ENCODE data around the gene ALOXE3.
A peak's percentile ranks its signal among the peaks of the same experiment; 100 is the strongest.

The ALOXE3 gene

GRCh38 chr17:8151641-8152111 lies 33.4 kb upstream of the ALOXE3 start:
- ATAC-seq (replicated peaks) (no peak), DNase-seq (peak in 2 of 3 experiments; percentile 39 to 60)
- Mint-ChIP-seq H3K4me1 (ENCODE audit: low read depth in 2 of 2) (peaks cover 17 to 53% of the 10 kb centered on the region in 2 donors), H3K27ac (no peak overlapping the region), H3K4me3 (no peak overlapping the region), H3K27me3 (no peaks in the 10 kb centered on the region), H3K9me3 (no peaks in the 10 kb centered on the region), H3K36me3 (ENCODE audit: insufficient read depth) (no peaks in the 10 kb centered on the region)

DNA sequence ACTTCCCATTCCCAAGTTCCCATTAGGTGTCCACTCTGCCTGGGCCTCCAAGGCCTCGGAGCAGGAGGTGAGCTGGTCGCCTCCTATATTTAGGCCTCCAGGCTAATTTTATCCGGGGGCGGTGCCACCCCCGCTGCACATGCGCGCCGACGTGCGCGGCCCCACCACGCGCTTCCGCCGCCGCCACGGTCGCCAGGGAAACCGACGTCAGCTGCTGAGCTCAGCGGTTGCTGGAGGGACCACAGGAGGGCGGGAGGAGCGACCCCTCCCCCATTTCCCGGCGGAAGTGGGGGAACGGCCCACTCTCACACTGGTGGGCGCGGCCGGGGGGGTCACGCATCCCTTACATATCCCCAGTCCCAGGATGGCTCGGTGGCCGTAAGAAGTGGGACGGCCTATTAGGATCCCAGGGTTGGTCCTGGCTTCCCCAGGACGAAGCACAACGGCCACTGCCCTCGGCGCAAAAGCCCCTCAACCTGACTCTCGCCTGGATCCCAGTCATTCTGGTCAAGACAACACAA lies 32.9 kb upstream of the ALOXE3 start:
- Mint-ChIP-seq H3K27ac (no peak overlapping the region), H3K4me1 (ENCODE audit: low read depth in 2 of 2) (peaks cover 19 to 54% of the 10 kb centered on the region in 2 donors), H3K9me3 (no peaks in the 10 kb centered on the region), H3K4me3 (no peak overlapping the region), H3K36me3 (ENCODE audit: insufficient read depth) (no peaks in the 10 kb centered on the region), H3K27me3 (no peaks in the 10 kb centered on the region)
- DNase-seq (peak; percentile 90 to 93 (median 92)), ATAC-seq (replicated peaks) (peak; percentile 49)

DNA sequence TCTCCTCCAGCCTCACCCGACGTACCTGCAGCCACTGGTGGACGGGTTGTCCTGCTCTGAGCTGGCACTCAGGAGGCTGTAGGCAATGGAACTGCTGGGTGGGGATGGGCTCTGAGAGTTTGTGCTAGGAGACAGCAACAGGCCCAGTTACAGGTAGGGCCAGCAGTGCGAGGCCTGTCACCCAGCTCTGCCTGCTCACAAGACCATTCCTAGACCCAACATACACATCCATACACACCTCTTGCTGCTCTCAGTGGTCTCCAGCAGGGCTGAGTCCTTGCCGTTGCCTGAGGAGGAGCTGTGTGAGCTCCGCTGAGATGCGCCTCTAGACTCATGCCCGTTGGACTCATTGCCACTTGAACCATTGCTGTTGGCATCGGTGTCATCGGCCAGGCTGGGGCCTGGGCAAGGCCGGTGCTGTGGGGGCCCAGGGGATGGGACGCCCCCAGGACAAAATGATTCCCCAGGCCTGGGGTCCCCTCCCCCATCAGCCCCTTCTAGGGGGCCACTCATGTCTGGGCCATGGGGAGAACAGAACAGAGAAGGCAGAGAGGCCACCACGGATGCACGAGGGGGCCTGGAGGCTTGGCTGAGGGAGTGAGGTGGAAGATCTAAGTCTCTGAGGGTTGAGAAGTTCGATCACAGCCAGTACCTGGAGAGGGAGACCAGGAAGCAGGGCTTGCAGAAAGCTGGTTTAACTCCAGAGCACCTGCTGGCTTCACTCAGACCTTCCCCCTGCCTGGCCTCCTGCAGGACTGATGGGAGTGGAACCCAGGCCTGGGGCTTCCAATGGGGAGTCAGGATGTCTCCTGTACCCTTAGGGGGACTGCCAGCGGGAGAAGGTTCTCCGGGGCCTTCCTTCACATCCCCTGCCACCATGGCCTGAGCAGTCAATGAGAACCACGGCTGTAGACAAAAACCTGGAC lies 32.1 kb upstream of the ALOXE3 start:
- Mint-ChIP-seq H3K9me3 (no peaks in the 10 kb centered on the region), H3K36me3 (ENCODE audit: insufficient read depth) (no peaks in the 10 kb centered on the region), H3K27me3 (no peaks in the 10 kb centered on the region), H3K4me3 (no peak overlapping the region), H3K27ac (no peak overlapping the region), H3K4me1 (ENCODE audit: low read depth in 2 of 2) (peaks cover 19 to 57% of the 10 kb centered on the region in 2 donors)
- DNase-seq (peak in 1 of 3 experiments; percentile 12), ATAC-seq (replicated peaks) (no peak)

- no peak for DNase-seq
- Mint-ChIP-seq H3K4me1 (ENCODE audit: low read depth in 2 of 2) (peaks cover 19 to 57% of the 10 kb centered on the region in 2 donors), H3K36me3 (ENCODE audit: insufficient read depth) (no peaks in the 10 kb centered on the region), H3K9me3 (no peaks in the 10 kb centered on the region), H3K27ac (no peak overlapping the region), H3K4me3 (no peak overlapping the region), H3K27me3 (no peaks in the 10 kb centered on the region)
- no peak for ATAC-seq (replicated peaks)
Observed at GRCh38 chr17:8149419-8150193, 31.3 kb upstream of the ALOXE3 start.

DNA sequence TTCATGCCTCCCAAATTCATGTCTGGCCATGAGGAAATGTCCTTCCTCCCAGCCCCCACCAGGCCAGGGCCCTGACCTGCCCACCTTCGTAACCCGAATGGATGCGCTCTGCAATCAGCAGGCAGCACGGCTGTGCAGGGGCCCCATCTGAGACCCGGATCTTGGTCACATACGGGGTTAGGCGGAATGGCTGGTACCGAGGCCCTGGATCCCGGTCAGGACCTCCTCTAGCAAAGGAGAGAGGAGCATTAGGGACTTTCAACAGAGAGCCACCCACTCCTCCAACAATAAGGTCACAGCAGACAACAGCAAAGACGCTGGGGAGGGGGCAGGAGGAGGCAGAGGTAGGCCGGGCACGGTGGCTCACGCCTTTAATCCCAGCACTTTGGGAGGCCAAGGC lies 30.2 kb upstream of the ALOXE3 start:
- Mint-ChIP-seq H3K36me3 (ENCODE audit: insufficient read depth) (no peaks in the 10 kb centered on the region), H3K27me3 (no peaks in the 10 kb centered on the region), H3K4me3 (peak overlapping the region in 1 of 2 donors; percentile 58), H3K27ac (no peak overlapping the region), H3K9me3 (no peaks in the 10 kb centered on the region), H3K4me1 (ENCODE audit: low read depth in 2 of 2) (peaks cover 19 to 59% of the 10 kb centered on the region in 2 donors)
- ATAC-seq (replicated peaks): no peak
- peak in 1 of 3 experiments; percentile 8 for DNase-seq

GRCh38 chr17:8147805-8148404 lies 29.6 kb upstream of the ALOXE3 start:
- ATAC-seq (replicated peaks) (no peak), DNase-seq (no peak)
- Mint-ChIP-seq H3K27ac (peak overlapping the region in 1 of 2 donors; percentile 79), H3K9me3 (no peaks in the 10 kb centered on the region), H3K4me3 (peak overlapping the region in 1 of 2 donors; percentile 74), H3K27me3 (no peaks in the 10 kb centered on the region), H3K36me3 (ENCODE audit: insufficient read depth) (no peaks in the 10 kb centered on the region), H3K4me1 (ENCODE audit: low read depth in 2 of 2) (peaks cover 19 to 52% of the 10 kb centered on the region in 2 donors)

GRCh38 chr17:8147141-8147804 lies 29.0 kb upstream of the ALOXE3 start:
- H3K4me1 Mint-ChIP-seq (ENCODE audit: low read depth in 2 of 2): peaks cover 19 to 46% of the 10 kb centered on the region in 2 donors
- DNase-seq (no peak), ATAC-seq (replicated peaks) (no peak)
- peak overlapping the region in 1 of 2 donors; percentile 84 for H3K27ac Mint-ChIP-seq
- H3K36me3 Mint-ChIP-seq (ENCODE audit: insufficient read depth): no peaks in the 10 kb centered on the region
- H3K9me3 Mint-ChIP-seq: no peaks in the 10 kb centered on the region
- peak overlapping the region in 1 of 2 donors; percentile 74 for H3K4me3 Mint-ChIP-seq
- no peaks in the 10 kb centered on the region for H3K27me3 Mint-ChIP-seq

DNA sequence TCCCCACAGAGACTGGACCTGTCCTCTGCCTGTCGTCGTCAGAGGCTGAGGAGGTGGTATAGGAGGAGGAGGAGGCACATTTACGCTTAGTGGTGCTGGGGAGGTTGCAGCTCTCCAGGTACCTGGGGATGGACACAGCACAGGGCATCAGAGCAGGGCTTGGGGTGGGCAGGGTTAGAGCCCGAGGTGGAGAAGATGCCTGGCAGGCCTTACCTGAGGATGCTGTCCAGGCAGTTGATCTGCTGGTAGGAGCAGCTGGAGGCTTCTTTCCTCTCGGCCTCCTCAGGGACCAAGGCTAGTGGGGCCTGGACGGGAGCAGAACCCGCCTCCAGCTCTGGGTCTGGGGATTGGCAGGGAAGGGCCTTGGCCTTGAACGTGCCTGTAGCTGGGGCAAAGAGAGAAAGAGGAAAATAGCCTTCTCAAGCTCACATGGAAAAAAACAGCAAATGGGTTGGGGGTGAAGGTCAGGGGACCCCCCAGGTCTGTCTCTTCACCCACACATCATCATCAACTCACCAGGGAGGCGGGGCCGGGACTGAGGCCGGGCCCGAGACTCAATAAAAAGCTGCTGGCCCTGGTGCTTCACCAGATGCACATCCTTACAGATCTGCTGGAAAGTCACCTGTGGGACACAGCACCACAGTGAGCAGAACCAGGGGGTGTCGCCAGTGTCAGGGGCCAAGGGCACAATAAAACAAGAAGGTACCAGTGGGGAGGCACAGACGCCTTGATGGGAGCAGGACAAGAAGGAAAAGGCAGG lies 28.2 kb upstream of the ALOXE3 start:
- peak overlapping the region in 1 of 2 donors; percentile 74 for H3K4me3 Mint-ChIP-seq
- peak overlapping the region in 1 of 2 donors; percentile 84 for H3K27ac Mint-ChIP-seq
- peaks cover 14 to 42% of the 10 kb centered on the region in 2 donors for H3K4me1 Mint-ChIP-seq (ENCODE audit: low read depth in 2 of 2)
- H3K27me3 Mint-ChIP-seq: no peaks in the 10 kb centered on the region
- H3K9me3 Mint-ChIP-seq: no peaks in the 10 kb centered on the region
- DNase-seq: peak in 1 of 3 experiments; percentile 9
- H3K36me3 Mint-ChIP-seq (ENCODE audit: insufficient read depth): no peaks in the 10 kb centered on the region
- no peak for ATAC-seq (replicated peaks)

DNA sequence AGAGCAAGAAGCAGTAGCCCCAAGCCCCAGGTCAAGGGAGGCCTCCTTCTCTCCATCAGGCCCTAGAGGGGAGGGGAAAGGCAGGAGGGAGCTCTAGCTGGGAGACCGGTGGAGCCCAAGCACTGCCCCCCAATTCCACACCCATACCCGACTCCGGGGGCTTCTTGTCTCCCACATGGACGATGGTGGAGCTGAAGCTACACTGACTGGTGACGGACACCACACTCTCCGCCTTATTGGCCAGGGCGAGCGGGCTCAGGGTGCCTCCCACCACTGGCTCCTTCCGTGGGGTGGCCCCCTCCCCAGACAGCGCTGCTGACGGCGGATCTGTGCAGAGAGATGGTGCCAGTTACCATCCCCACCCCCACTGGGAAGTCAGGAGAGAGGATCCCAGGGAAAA lies 27.5 kb upstream of the ALOXE3 start:
- ATAC-seq (replicated peaks): no peak
- H3K9me3 Mint-ChIP-seq: no peaks in the 10 kb centered on the region
- H3K27ac Mint-ChIP-seq: peak overlapping the region in 1 of 2 donors; percentile 84
- H3K36me3 Mint-ChIP-seq (ENCODE audit: insufficient read depth): no peaks in the 10 kb centered on the region
- H3K27me3 Mint-ChIP-seq: no peaks in the 10 kb centered on the region
- peak in 1 of 3 experiments; percentile 6 for DNase-seq
- peak overlapping the region in 1 of 2 donors; percentile 74 for H3K4me3 Mint-ChIP-seq
- peaks cover 10 to 35% of the 10 kb centered on the region in 2 donors for H3K4me1 Mint-ChIP-seq (ENCODE audit: low read depth in 2 of 2)

DNA sequence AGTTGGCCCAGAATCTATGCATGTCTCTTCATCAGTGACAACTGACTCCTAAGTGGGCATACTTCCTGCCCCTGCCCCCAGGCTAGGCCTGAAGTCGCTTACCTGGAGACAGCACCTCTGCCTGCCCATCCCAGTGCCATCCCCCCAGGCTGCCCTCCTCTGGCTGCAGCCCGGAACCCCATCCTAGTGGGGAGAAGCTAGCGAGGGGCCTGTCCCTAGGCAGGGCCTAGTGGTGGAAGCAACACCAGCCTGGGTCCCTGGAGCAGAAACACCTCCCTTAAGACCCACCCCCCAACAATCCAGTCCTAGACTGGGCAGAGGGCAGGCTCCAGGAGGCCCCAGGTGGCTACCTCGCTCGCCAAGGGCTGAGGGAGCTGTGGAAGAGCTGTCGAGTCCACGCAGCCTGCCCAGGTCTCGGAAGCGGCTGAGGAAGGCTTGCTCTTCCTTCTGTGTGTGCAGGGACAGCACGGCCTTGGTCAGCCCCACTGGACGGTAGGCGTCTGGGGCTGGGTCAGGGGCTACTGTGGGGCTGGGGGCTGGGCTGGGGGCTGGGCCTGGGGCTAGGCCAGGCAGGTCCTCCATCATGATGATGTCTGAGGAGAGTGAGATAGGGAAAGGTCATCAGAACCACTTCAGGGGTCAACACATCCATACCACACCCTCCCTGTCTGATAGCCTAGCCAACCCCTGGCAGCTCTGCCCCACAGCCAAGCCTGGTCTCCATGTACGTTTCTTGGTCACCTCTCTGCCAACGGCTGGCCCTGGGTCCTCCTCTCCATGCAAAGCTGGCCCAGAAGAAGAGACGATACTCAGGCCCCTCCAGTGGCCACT lies 26.3 kb upstream of the ALOXE3 start:
- ATAC-seq (replicated peaks): peak; percentile 6
- H3K27ac Mint-ChIP-seq: peak overlapping the region in 1 of 2 donors; percentile 80
- DNase-seq: peak in 2 of 3 experiments; percentile 16 to 23
- peak overlapping the region in 1 of 2 donors; percentile 74 for H3K4me3 Mint-ChIP-seq
- no peaks in the 10 kb centered on the region for H3K36me3 Mint-ChIP-seq (ENCODE audit: insufficient read depth)
- no peaks in the 10 kb centered on the region for H3K9me3 Mint-ChIP-seq
- H3K4me1 Mint-ChIP-seq (ENCODE audit: low read depth in 2 of 2): peaks cover 6 to 28% of the 10 kb centered on the region in 2 donors
- H3K27me3 Mint-ChIP-seq: no peaks in the 10 kb centered on the region

GRCh38 chr17:8143581-8144400 lies 25.5 kb upstream of the ALOXE3 start:
- peak; percentile 1 for ATAC-seq (replicated peaks)
- no peaks in the 10 kb centered on the region for H3K27me3 Mint-ChIP-seq
- H3K4me1 Mint-ChIP-seq (ENCODE audit: low read depth in 2 of 2): peaks cover 6 to 23% of the 10 kb centered on the region in 2 donors
- peak overlapping the region in 1 of 2 donors; percentile 80 for H3K27ac Mint-ChIP-seq
- no peaks in the 10 kb centered on the region for H3K36me3 Mint-ChIP-seq (ENCODE audit: insufficient read depth)
- peak overlapping the region; percentile 41 to 64 for H3K4me3 Mint-ChIP-seq
- peak in 2 of 3 experiments; percentile 28 to 30 for DNase-seq
- no peaks in the 10 kb centered on the region for H3K9me3 Mint-ChIP-seq

Measured in effector memory CD8-positive, alpha-beta T cell (primary cell).